ENCODE data around the gene GMPPB. TPM values are rescaled to one million over a fixed set of nuclear protein-coding genes. Genes with fewer than 3 reads are reported as not detected.

Gene GMPPB
- total RNA-seq, 1 experiment from 2014 or later = 28.0 TPM

GRCh38 chr3:49738067-49738713 is 14.4 kb upstream of the GMPPB start (continued):
- TF ChIP-seq SOX15 (CRISPR knock-in tag; IDR thresholded peaks at IDR 0.05) (no peak), ATF1 (CRISPR knock-in tag; IDR thresholded peaks at IDR 0.05) (no peak), SP1 (CRISPR knock-in tag; conservative IDR thresholded peaks at IDR 0.05) (no peak), ZNF671 (CRISPR knock-in tag; IDR thresholded peaks at IDR 0.05) (no peak), ZNF425 (CRISPR knock-in tag; conservative IDR thresholded peaks at IDR 0.05) (no peak), ZNF512 (CRISPR knock-in tag; IDR thresholded peaks at IDR 0.05; ENCODE audit: borderline replicate concordance) (no peak)

- DNase-seq (ENCODE audit: low spot score) (no peak), ATAC-seq (no peak)
- peaks cover 7% of the 10 kb centered on the region; the same call in 1 of the 2 replicates for H3K9me3 Mint-ChIP-seq
- POLR2A ChIA-PET = no interaction called here
- CTCF ChIA-PET = no interaction called here
- TF ChIP-seq STAT6 (CRISPR knock-in tag; conservative IDR thresholded peaks at IDR 0.05; ENCODE audit: low read depth) (no peak), GRHL2 (CRISPR knock-in tag; IDR thresholded peaks at IDR 0.05; ENCODE audit: insufficient replicate concordance, severe bottlenecking) (no peak)
- no peak overlapping the region for H3K27ac Mint-ChIP-seq
- H3K4me3 Mint-ChIP-seq = no peak overlapping the region
- no peaks in the 10 kb centered on the region for H3K27me3 Mint-ChIP-seq (ENCODE audit: low read depth)
- peaks cover 61% of the 10 kb centered on the region for H3K36me3 Mint-ChIP-seq
- H3K4me1 Mint-ChIP-seq = no peaks in the 10 kb centered on the region
Measured at GRCh38 chr3:49734752-49735151, 11.0 kb upstream of the GMPPB start.

GRCh38 chr3:49733551-49733950 is 9.8 kb upstream of the GMPPB start:
- H3K36me3 Mint-ChIP-seq = peaks cover 54% of the 10 kb centered on the region
- peaks cover 7% of the 10 kb centered on the region; the same call in 1 of the 2 replicates for H3K9me3 Mint-ChIP-seq
- no peak for TF ChIP-seq TP53 (CRISPR knock-in tag; IDR thresholded peaks at IDR 0.05)
- no peak for TF ChIP-seq FOXP4 (CRISPR knock-in tag; IDR thresholded peaks at IDR 0.05)
- TF ChIP-seq ZMAT4 (CRISPR knock-in tag; IDR thresholded peaks at IDR 0.05) = no peak
- no peak for TF ChIP-seq HMGXB4 (CRISPR knock-in tag; IDR thresholded peaks at IDR 0.05)
- TF ChIP-seq PREB (CRISPR knock-in tag; IDR thresholded peaks at IDR 0.05; ENCODE audit: borderline replicate concordance) = no peak
- TF ChIP-seq TEAD1 (CRISPR knock-in tag; IDR thresholded peaks at IDR 0.05) = no peak
- no peak for TF ChIP-seq MAX (CRISPR knock-in tag; IDR thresholded peaks at IDR 0.05)
- no peak for TF ChIP-seq SOX15 (CRISPR knock-in tag; IDR thresholded peaks at IDR 0.05)
- no peak for TF ChIP-seq CDX4 (CRISPR knock-in tag; IDR thresholded peaks at IDR 0.05; ENCODE audit: borderline replicate concordance)
- no peak for TF ChIP-seq NFE2L1 (CRISPR knock-in tag; IDR thresholded peaks at IDR 0.05)
- no peak for TF ChIP-seq JUN (CRISPR knock-in tag; IDR thresholded peaks at IDR 0.05)
- no peak for ATAC-seq
- no peak overlapping the region for H3K27ac Mint-ChIP-seq
- ChIA-PET POLR2A (no interaction called here), CTCF (interaction anchor here (0.6 kb wide), 2 partner anchors 9 to 32 kb away, joined by 3 to 4 read pairs; no protein-coding TSS in a partner anchor)
- no peaks in the 10 kb centered on the region for H3K27me3 Mint-ChIP-seq (ENCODE audit: low read depth)
- DNase-seq (ENCODE audit: low spot score) = no peak
- H3K4me3 Mint-ChIP-seq = no peak overlapping the region
- H3K4me1 Mint-ChIP-seq = no peaks in the 10 kb centered on the region

All from WTC11 (cell line).